ENCODE measurements around the gene CXXC5.

CXXC5 gene

GRCh38 chr5:139695178-139695573, 47.0 kb downstream of the CXXC5 start:
- no peak for DNase-seq

- DNase-seq: peak in 1 of 4 experiments; percentile 26
Measured at GRCh38 chr5:139696167-139696893, 48.2 kb downstream of the CXXC5 start.

GRCh38 chr5:139696894-139697658, 48.9 kb downstream of the CXXC5 start:
- peak; percentile 77 to 90 (median 86) for DNase-seq

- peak in 2 of 4 experiments; percentile 34 to 51 for DNase-seq
Measured at GRCh38 chr5:139698490-139699146, 50.5 kb downstream of the CXXC5 start.

GRCh38 chr5:139699351-139699750, 51.2 kb downstream of the CXXC5 start:
- no peak for DNase-seq

GRCh38 chr5:139700711-139701055, 52.5 kb downstream of the CXXC5 start:
- peak in 1 of 4 experiments; percentile 16 for DNase-seq

- DNase-seq: peak; percentile 45 to 67 (median 66)
Measured at GRCh38 chr5:139701056-139701741, 53.0 kb downstream of the CXXC5 start.

- DNase-seq: no peak
Measured at GRCh38 chr5:139702548-139702947, 54.4 kb downstream of the CXXC5 start.

GRCh38 chr5:139704748-139705147, 56.6 kb downstream of the CXXC5 start:
- no peak for DNase-seq

- no peak for DNase-seq
Measured at GRCh38 chr5:139705191-139705590, 57.0 kb downstream of the CXXC5 start.

- peak in 1 of 4 experiments; percentile 8 for DNase-seq
Measured at GRCh38 chr5:139705655-139706587, 57.8 kb downstream of the CXXC5 start.

GRCh38 chr5:139707445-139708003, 59.4 kb downstream of the CXXC5 start:
- DNase-seq: no peak

GRCh38 chr5:139708434-139708861, 60.3 kb downstream of the CXXC5 start:
- no peak for DNase-seq

- DNase-seq: peak; percentile 91 to 97 (median 93)
Measured at GRCh38 chr5:139708877-139709581, 60.9 kb downstream of the CXXC5 start.

GRCh38 chr5:139709582-139710318, 61.6 kb downstream of the CXXC5 start:
- DNase-seq: peak; percentile 65 to 82 (median 73)

- peak; percentile 81 to 88 (median 86) for DNase-seq
Measured at GRCh38 chr5:139710319-139711066, 62.3 kb downstream of the CXXC5 start.

GRCh38 chr5:139711067-139711905, 63.1 kb downstream of the CXXC5 start:
- DNase-seq: peak; percentile 57 to 75 (median 67)

- peak; percentile 62 to 80 (median 74) for DNase-seq
Measured at GRCh38 chr5:139711906-139712224, 63.7 kb downstream of the CXXC5 start.

Data from suppressor macrophage (primary cell).